NCI-H748 (cell line): Measurements from ENCODE around the gene L3MBTL4.
A peak's percentile ranks its signal among the peaks of the same experiment; 100 is the strongest.
"Not testable (repeated sequence)": the region's sequence is repeated elsewhere in the genome, so short reads cannot be mapped to it uniquely, and the experiment has no call there.

Experiments used
- DNase-seq: peaks from one replicate; lab custom pipeline; 2025; ENCODE audit not compliant: unreplicated experiment; lab: John Stamatoyannopoulos, UW

Gene L3MBTL4

DNA sequence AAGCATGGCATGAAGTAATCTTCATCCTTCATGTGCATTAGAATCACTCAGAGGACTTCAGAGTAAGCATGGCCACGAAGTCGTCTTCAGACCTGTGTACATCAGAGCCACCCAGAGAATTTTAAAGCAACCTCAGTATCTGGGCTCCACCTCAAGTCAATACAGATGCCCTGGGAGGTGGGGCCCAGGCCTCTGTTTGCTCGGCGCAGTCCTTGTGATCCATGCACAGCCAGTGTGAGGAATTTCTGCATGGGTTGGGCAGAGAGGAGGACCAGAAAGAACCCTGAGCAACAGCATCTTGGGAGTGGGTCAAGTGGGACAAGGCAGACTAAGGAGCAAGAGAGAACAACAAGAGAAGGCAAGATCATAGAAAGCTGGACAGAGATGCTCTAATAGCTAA lies 299.0 kb downstream of the L3MBTL4 start:
- DNase-seq, result no peak

DNA sequence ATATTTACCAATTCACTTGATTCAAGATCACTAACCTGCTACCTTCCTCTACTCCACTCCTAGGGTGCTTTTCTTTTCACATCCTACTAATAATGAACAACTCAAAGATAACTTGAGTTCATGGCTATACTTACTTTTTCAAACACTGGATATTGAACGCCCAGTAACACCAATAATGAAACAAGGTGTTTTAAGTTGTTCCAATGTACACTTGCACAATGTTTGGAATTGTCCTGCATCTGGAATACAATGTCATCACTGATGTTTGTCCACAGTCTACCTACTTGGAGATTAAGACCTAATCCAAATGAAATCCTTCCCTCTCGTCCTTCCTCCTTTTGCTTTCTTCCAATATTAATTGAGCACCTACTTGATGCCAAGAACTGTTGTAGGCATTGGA lies 301.1 kb downstream of the L3MBTL4 start:
- DNase-seq, result no peak

DNA sequence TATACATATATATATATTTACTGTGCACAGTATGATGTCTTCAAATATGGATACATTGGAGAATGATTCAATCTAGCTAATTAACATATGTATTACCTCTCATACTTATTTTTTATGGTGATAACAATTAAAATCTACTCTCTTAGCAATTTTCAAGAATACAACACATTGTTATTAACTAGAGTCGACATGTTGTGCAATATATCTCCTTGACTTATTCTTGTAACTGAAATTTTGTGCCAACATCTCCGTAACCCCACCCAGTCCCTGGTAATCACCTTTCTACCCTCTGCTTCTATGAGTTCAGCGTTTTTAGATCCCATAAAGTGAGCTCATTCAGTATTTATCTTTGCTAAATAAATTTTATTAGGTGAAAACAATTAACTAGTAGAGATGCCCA lies 303.0 kb downstream of the L3MBTL4 start:
- no peak for DNase-seq

DNA sequence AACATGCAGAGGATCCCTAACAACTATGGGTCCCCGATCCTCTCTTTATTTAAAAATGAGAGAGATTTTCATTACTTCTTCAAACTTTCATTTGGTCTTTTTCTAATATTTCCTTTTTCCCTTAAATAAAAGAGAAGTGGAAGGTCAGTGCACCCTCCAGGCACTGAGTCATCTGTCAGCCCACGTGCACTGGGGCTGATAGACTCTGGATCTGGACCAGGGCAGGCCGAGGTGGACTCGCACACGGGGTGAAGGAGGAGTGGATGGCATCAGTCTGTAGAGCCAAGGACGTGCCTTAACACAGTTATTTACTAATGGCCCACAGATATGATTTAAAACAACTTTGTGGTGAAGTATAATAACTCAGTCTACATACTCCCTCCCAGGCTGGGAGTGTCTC lies 305.0 kb downstream of the L3MBTL4 start:
- DNase-seq, result no peak

DNA sequence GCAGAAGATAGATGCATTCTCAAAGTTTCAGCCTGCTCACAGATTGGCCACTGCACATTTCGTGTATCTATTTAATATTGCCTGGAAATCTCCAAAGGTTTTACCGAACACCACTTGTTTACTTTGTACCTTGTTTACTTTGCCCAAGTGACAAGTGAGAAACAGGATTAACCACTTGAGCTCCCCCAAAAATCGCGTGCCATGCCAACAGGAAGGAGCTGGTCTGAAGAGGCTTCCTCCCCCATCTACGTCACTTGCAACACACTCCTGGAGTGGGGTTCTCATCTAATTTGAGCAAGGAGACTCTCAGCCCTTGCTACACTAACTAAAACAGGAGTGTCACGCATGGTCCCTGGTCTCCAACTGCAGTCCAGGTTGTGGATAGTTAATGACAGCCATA lies 306.9 kb downstream of the L3MBTL4 start:
- peak; percentile 53 for DNase-seq

DNA sequence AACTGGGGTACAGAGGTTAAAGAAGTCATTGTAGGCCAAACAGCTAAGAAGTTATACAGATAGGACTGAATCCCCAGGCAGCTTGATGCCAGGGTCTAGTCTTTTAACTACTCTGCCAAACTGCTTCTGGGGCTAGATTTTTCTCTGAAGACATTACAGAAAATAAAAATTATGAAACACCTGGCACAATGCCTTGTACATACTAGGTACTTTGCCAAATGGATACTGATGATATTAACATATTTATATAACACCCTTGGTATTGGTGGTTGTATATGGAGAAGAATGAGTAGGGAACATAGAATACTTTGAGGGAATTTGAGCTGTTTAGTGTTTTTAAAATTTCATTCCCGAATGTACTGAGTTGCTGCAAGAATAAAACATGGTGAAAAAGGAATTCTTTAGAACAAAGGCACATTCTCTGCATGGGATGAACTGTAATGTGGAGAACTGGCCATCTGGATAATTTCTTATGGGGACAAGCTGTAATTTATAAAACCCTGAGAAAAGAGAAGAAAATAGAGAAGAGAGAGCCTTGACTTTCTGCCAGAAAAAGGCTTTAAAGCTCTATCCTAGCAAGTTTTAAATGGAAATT lies 308.5 kb downstream of the L3MBTL4 start:
- DNase-seq, result no peak

DNA sequence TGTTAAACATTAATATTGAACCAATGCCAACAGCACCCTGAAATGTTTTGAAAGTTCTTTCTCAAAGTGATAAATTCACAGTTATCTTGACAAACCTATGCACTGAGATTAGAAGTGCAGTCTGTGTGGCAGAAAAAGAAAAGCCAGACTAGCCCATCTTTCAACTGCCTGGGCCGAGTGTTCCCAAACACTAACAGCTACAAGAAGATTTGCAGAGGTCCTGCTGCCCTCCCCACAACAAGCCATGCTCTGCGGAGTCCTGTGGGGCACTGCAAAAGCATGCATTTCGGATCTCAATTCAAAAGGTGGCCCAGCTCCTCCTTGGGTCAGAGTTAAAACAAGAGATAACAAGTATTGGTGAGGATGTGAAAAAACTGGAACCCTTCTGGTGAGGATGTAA lies 311.0 kb downstream of the L3MBTL4 start:
- no peak for DNase-seq

DNA sequence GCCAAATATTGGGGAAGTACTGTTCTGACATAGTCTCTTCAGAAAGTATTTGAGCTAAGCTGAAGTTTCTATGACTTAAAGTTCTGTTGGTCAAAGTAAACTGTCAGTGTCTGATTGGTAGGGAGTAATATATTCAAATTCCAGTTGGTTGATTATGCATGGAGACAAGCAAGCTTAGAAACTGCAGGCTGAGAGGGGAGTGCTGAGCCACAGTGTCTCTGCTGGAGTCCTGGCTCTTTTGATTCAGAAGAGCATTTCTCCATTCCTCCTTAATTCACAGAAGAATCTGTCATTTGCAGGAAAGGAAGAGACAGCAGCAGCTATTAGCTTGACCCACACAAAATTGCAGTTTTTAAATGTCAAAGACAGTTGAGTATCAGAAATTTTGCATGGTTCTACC lies 318.0 kb downstream of the L3MBTL4 start:
- DNase-seq, result no peak

DNA sequence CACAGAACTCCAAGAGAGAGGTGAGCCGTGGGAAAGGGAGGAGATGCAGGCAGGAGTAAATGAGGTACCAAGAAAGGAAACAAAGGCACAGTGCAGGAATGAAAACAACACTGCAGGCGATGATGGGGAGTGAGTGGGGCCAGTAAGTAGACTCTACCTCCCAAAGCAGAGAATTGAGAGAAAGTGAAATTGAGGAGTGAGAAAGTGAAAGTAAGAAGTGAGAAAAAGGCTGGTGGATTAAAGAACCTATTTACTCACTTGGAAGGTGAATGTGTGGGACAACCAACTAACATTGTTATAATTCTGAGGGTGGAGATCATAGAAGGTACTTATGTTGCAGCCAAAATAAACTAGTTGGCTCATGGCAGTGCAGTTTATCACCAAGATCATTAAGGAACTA lies 326.3 kb downstream of the L3MBTL4 start:
- no peak for DNase-seq

DNA sequence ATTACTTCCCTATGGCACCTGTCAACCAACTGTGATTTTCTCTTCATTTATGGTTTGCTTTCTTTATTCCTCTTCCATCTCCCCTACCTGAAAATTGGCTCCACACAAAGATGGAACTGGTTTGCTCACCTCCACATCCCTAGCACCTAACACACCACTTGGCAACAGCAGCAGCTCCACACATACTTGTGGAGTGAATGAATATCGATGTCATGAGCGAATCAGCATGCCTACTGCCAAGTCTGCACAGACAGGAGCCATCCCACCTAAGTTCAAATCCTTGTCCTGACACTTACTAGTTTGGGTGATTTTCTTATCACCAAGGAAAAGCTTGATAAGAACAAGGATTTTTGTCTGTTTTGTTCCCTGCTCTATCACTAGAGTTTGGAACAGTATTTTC lies 328.0 kb downstream of the L3MBTL4 start:
- DNase-seq, result no peak

DNA sequence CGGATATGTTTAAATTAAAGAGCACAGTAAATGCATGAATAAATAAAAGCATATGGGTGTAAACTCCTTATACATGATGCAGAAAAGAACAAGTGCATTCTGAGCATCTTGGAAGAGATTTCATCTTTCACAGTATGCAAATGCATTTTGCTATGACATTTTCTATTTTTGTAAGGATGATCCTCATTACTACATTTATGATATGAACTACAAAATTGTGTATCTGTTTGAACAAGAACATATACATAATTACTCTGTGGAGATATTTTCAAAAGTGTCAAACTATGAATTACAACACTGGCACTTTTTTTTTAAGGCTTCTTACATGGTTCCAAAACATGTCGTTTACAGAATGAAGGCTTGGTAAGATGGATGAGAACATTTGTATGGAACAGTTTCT lies 335.3 kb downstream of the L3MBTL4 start:
- DNase-seq, result no peak

DNA sequence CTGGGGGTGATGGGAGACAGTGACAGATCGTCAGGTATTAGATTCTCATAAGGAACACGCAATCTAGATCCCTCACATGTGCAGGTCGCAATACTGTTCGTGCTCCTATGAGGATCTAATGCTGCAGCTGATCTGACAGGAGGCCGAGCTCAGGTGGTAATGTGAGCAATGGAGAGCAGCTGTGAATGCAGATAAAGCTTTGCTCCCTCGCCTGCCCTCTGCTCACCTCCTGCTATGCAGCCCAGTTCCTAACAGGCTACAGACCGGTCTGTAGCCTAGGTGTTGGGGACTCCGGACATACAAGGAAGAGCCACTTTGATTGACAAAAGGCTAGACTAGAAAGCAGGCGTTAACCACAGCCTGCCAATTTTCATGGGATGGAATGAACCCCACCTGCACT lies 335.8 kb downstream of the L3MBTL4 start:
- DNase-seq, result no peak

DNA sequence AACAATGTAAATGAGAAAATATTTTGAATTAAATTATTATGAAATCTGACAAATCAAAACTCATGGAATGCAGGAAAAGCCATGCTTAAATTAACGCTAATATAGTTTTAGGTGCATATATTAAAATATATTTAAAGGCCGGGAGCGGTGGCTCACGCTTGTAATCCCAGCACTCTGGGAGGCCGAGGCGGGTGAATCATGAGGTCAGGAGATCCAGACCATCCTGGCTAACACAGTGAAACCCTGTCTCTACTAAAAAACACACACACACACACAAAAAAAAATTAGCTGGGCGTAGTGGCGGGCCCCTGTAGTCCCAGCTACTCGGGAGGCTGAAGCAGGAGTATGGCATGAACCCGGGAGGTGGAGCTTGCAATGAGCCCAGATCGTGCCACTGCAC lies 342.3 kb downstream of the L3MBTL4 start:
- not testable (repeated sequence) for DNase-seq

DNA sequence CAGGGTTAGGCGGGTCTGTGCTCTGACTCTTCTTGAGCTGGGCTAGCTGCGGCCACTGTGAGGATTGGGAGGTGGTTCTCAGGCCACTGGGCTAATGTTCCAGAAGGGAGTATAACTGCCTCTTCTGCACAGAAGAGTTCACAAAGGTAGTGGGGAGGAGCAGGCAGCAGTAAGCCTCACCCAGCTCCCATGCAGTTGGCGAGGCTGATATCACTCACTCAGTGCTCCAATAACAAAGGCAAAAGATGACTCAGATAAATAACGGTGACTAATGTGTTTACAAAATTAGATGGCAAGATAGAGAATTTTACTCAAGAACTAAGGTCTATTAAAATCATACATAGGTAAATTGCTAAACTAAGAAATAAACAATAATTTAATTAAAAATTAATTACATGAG lies 345.2 kb downstream of the L3MBTL4 start:
- no peak for DNase-seq

DNA sequence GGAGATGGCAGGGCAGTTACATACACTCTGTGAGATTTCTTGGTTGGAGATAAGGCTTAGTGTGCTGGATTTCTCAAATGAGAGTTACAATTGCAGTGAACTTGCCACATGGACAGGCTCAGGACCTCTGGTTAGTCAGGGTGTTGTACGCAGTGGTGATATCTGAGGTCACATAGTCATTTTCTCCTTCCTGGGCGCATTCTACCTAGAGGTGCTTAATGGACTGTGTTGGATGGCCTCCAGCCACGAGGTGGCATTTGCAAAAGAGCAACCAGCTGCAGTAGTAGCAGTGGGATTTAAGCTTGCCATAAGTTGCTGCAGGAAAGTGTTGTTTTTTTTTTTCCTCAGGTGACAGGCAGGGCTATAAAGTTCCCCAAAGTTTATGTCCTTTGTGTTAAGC lies 345.6 kb downstream of the L3MBTL4 start:
- DNase-seq, result no peak

DNA sequence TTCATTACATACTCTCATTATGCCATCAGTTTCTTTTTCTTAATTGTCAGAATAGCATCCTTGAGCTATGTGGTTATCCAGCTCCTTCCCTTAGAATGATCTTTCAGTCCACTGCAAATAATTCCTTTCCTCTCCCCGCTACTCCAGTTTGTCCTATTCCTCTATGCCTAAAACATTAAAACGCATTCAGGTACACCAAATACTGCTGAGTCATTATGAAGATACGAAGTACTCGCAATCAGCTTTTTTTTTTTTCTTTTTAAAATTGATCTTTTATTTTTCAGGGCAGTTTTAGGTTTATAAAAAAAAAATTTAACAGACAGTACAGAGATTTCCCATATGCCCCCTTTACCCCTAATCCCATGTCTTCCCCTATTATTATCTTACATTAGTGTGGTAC lies 354.6 kb downstream of the L3MBTL4 start:
- DNase-seq, result no peak

DNA sequence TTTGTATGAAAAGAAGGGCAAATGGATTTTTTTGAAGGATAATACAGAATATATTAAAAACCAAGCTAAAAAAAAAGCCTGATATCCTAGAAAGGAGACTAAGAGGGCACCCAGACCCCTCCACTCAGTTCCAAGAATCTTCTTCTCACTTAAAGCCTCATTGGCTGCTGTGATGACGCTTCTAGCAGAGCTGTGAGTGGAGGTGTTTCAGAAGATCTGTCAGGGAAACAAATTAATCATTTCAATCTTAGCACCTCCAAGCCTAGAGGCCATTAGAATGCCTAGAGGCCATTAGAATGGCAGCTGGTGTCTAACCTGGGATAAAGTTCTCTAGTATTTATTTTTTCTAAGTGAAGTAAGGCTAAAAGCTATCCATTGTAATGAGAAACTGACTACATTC lies 355.2 kb downstream of the L3MBTL4 start:
- no peak for DNase-seq

DNA sequence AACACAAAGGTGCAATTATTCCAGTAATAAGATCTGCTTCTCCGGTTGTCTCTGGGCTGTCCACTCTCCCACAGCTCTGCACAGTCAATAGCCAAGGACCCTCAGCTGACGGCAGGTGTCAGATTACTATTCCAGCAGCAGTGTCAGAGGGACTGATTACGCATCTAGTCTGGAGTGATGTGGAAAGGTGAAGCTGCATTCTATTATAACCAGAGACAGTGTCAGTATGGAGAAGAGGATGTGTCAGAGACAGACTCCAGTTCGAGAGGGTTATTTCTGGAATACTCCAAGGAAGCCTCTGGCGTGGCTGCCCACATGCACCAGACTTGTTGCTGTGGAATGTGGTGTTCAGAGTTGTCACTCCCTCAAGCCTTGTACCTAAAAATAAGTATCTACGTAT lies 355.8 kb downstream of the L3MBTL4 start:
- DNase-seq, result peak; percentile 86

DNA sequence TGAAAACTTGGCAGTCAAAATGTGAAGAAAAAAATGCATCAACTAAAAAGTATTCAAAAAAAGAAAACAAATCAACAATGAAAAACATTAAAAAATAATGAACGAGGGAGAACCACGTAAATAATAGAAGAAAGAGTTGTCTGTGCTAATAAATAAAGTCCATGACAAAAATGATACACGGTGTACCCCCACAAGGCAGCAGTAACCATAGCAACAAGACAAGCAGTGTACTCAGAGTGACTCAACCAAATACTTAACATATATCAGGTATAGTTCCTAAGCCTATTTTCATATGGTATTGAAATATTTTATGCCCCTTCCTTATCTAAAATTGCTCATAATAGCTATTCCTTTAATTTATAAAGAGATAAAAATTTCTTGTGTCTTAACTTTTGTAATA lies 357.1 kb downstream of the L3MBTL4 start:
- DNase-seq, result peak; percentile 9

DNA sequence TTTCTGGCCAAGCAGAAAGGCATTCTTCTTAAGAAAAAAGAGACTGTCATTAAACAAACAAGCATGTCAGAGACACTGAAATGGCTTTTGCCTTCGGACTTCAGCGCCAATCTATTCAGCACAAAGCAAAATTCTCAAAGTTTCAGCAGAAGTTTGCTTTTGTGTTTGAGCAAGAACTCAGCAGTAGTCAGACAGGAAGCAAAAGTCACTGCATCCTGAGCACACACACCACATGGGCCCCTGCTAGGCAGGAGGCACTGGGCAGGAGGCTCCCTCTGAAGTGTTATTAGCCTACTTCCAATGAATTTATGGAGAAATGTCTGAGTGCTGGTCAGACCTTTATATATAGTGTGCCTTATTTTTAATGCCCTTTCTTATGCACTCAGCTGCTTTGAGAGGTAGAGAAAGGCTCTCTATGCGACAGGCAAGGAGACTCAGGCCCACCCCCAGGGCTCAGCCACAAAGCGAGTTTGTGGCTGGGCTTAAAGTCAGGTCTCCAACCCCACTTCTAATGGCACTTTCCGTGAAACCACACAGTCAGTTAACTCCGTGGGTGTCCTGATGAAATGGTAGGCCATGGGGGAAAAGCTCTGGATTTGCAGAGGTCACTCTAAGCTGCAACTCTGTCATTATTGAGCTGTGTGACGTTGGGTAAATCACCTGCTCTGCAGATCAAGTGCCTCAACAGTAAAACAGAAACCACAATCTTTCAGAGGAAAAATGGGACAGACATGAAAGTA lies 358.4 kb downstream of the L3MBTL4 start:
- no peak for DNase-seq

DNA sequence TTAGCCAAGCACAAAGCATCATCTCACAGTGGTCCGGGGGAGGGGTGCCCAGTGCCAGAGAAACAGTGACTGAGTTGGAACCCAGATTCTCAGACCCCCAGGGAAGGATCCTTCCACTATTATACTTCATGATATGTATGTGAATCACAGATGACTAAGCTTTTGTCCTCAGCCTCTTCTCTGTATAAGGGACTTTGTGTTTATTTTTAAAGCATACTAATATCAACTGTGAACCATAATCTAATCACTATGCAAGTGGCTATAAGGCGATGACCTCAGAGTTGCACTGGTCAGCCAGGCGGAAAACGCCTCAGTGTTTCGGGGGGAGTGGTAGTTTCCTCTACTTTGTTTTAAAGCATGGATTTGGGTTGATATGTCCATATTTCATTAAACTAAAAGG lies 359.0 kb downstream of the L3MBTL4 start:
- no peak for DNase-seq

DNA sequence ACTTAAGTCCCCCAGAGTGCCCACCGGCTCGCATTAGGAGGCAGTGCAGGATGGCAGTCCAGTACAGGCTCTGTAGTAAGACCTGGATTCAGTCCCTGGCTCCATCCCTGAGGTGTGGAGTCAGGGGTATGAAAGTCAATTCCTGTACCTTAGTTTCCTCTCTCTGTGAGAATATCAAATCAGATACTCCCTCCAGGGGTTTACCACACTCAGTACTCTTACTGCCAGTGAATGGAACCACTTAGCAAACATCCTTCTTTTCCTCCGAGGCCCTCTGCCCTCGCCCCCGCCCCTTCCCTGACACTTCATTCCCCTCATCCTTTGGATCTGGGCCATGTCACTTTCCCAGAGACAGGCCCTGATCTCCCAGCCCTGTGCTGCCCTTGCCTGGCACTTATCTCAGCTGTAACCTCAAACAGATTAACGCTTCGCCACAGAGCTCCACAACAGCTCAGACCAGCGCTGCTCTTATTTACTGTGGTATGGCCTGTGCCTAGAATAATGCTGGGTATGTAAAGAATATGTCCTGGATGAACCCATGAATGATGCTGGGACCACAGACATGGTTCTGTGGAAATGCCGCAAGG lies 360.4 kb downstream of the L3MBTL4 start:
- no peak for DNase-seq

DNA sequence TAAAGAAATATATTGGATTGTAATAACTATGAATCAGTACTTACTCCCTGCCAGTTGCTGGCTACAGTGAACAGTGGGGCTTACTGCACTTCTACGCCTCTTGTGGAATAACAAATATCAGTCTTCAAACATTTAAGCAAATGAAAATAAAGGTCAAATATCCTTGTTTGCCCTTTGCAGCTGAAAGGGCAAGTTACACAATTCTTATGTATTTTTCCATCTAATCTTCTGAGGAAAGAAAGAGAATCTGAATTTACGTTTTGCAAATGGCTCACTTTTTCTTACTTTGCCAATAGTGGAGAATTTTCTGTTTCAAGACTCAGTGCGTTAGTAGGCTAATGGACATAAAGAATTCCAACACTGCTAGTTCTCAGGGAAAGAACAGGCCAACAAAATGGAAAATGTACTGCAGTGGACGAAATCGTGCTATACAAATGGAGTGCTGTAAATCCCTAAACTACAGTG lies 362.2 kb downstream of the L3MBTL4 start:
- no peak for DNase-seq
